Measurements from ENCODE around the gene SOHLH1. TPM values are rescaled to one million over a fixed set of nuclear protein-coding genes. Genes with fewer than 3 reads are reported as not detected.

The SOHLH1 gene
- total RNA-seq, 5 donors from 2014 or later (not counting 1 experiment from before 2014, with no cell fraction given) = not detected

DNA sequence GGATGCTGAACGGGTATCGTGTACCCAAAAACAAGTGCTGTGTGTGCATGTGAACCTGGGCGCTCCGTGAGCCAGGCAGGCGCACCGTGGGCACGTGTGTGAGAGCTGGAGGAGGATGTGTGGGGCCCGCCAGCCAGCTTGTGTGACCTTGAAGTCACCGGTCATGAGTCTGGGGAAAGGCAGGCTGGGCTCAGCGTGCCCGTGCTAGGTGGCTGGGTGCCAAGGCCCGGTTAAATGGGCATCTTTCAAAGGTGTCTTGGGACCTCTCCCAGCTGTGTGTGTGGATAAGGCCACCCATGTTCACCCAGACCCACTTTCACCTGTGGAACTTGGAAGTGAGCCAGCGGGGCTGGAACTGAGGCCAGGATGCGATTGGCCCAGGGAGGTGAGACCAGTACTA, 6.1 kb upstream of the SOHLH1 start:
- Mint-ChIP-seq H3K4me1 (no peaks in the 10 kb centered on the region), H3K27ac (no peak overlapping the region), H3K9me3 (no peaks in the 10 kb centered on the region), H3K27me3 (peaks cover 11% of the 10 kb centered on the region in 2 donors), H3K36me3 (no peaks in the 10 kb centered on the region), H3K4me3 (no peak overlapping the region)
- H3K27ac ChIP-seq (ENCODE audit: low read length) = no peak overlapping the region
- ChIA-PET CTCF (interaction anchor here in 1 of 2 donors (0.6 kb wide), 1 partner anchor 78 kb away, joined by 5 read pairs; no protein-coding TSS in a partner anchor), POLR2A (no interaction called here)
- 74% methylated on average over 8 of the region's 14 CpGs for WGBS (ENCODE audit: insufficient coverage)
- H3K36me3 ChIP-seq (ENCODE audit: control insufficient read depth in 2 of 2, extremely low read depth in 1 of 2, insufficient read depth in 1 of 2, low read length in 1 of 2) = no peaks in the 10 kb centered on the region
- ATAC-seq (replicated peaks in 1 of 4) (no peak), DNase-seq (no peak)
- peaks cover 0 to 17% of the 10 kb centered on the region in 2 experiments for H3K4me1 ChIP-seq (ENCODE audit: control insufficient read depth in 1 of 2, extremely low read depth in 1 of 2, insufficient read depth in 2 of 2, low read length in 2 of 2)
- no peak overlapping the region for H3K4me3 ChIP-seq (ENCODE audit: control insufficient read depth in 1 of 2, extremely low read depth in 1 of 2, low read length in 1 of 2)
- no peaks in the 10 kb centered on the region for H3K9me3 ChIP-seq
- peaks cover 3 to 63% of the 10 kb centered on the region in 2 experiments for H3K27me3 ChIP-seq (replicated peaks in 1 of 2; ENCODE audit: control insufficient read depth in 2 of 2, extremely low read depth in 1 of 2, insufficient read depth in 2 of 2, low read length in 1 of 2)

DNA sequence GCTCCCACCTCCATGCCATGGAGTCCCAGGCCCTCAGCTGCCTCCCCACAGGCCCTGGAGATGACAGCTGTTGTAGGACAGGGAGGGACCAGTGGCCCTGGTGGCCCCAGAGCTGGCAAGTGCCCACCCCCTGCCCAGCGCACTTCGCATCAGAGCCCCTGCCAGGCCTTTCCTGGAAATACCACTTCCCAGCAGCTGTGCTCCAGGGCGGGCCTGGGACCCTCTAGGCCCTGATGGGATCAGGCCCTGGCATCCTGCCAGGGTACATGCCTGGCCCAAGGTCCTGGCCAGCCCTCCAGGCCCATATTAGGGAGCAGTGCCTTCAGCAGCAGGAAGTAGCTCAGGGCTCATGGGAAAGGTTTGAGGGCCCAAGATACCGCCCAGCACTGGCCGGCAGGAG, 5.2 kb upstream of the SOHLH1 start:
- ATAC-seq (replicated peaks in 1 of 4) (no peak), DNase-seq (no peak)
- Mint-ChIP-seq H3K4me1 (no peaks in the 10 kb centered on the region), H3K27me3 (peaks cover 7 to 11% of the 10 kb centered on the region in 2 donors), H3K36me3 (no peaks in the 10 kb centered on the region), H3K4me3 (no peak overlapping the region), H3K9me3 (no peaks in the 10 kb centered on the region), H3K27ac (no peak overlapping the region)
- peaks cover 0 to 17% of the 10 kb centered on the region in 2 experiments for H3K4me1 ChIP-seq (ENCODE audit: control insufficient read depth in 1 of 2, extremely low read depth in 1 of 2, insufficient read depth in 2 of 2, low read length in 2 of 2)
- ChIA-PET CTCF (no interaction called here), POLR2A (no interaction called here)
- H3K9me3 ChIP-seq = no peaks in the 10 kb centered on the region
- 83% methylated on average over 5 of the region's 5 CpGs for WGBS (ENCODE audit: insufficient coverage)
- no peak overlapping the region for H3K27ac ChIP-seq (ENCODE audit: low read length)
- H3K36me3 ChIP-seq (ENCODE audit: control insufficient read depth in 2 of 2, extremely low read depth in 1 of 2, insufficient read depth in 1 of 2, low read length in 1 of 2) = no peaks in the 10 kb centered on the region
- no peak overlapping the region for H3K4me3 ChIP-seq (ENCODE audit: control insufficient read depth in 1 of 2, extremely low read depth in 1 of 2, low read length in 1 of 2)
- H3K27me3 ChIP-seq (replicated peaks in 1 of 2; ENCODE audit: control insufficient read depth in 2 of 2, extremely low read depth in 1 of 2, insufficient read depth in 2 of 2, low read length in 1 of 2) = peaks cover 3 to 68% of the 10 kb centered on the region in 2 experiments

DNA sequence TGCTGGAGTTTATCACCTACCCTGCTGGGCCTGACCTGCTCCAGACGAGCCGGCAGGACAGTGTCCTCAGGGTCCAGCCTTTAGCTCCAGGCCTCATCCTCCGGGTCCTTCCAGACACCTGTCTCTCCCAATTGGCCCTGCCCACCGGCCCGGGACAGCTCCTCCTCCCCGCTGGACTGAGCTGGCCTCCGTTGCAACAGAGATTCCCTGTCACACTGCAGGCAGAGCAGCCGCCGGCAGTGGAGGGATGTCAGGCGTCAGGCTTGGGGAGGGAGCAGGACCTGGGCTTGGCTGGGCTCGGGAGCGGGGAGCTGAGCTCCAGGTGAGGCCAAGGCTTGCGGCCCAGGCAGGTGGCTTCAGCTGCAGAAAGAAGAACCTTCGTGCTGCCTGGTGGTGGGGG, 4.4 kb upstream of the SOHLH1 start:
- CTCF ChIA-PET = no interaction called here
- no peak overlapping the region for H3K27ac Mint-ChIP-seq

DNA sequence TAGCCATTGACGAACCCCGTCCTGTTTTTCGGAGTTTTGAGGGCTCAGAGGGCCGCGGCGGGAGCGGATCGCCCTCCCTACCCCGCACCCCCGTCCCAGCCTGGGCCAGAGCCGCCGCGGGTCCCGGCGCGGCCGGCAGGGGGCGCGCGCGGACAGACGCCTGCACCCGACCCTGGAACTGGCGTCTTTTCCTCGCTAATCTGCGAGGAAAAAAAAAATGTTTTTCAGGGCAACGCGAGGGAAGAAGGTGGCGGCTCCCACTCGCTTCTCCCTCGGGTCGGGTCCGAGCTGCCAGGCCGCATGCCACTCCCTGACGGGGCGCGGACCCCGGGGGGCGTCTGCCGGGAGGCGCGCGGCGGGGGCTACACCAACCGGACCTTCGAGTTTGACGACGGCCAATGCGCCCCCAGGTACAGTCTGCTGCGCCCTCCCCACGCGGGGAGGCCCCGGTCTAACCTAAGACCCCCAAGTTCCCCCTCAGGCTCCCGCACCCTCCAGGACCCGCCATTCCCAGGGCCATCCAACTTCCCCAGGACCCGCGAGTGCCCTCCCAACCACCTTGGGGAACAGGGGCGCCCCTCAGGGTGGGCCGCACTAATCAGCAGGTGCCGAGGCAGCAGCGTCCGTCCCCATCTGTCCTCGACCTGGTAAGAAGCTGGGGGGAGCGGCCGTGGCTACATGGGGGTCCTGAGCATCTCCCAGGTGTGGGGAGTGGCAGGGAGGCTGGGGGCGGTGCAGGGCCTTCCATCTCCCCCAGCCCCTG, 2.9 kb upstream of the SOHLH1 start, which contains the start of gene KCNT1:
TSS of gene KCNT1 (plus strand) at position 227 of the 763 bp plus-strand sequence. CDS start at position 301, 74 bp downstream.
- 10% methylated on average over 60 of the region's 66 CpGs for WGBS (ENCODE audit: insufficient coverage)
- ChIA-PET POLR2A (no interaction called here), CTCF (no interaction called here)
- Histone ChIP-seq H3K36me3 (ENCODE audit: control insufficient read depth in 2 of 2, extremely low read depth in 1 of 2, insufficient read depth in 1 of 2, low read length in 1 of 2) (no peaks in the 10 kb centered on the region), H3K4me3 (ENCODE audit: control insufficient read depth in 1 of 2, extremely low read depth in 1 of 2, low read length in 1 of 2) (peak within 1 kb of the TSS in 1 of 2 donors; percentile 29), H3K27ac (ENCODE audit: low read length) (no peak within 1 kb of the TSS), H3K27me3 (replicated peaks in 1 of 2; ENCODE audit: control insufficient read depth in 2 of 2, extremely low read depth in 1 of 2, insufficient read depth in 2 of 2, low read length in 1 of 2) (peaks cover 3 to 62% of the 10 kb centered on the region in 2 experiments), H3K9me3 (no peaks in the 10 kb centered on the region), H3K4me1 (ENCODE audit: control insufficient read depth in 1 of 2, extremely low read depth in 1 of 2, insufficient read depth in 2 of 2, low read length in 2 of 2) (peaks cover 0 to 17% of the 10 kb centered on the region in 2 experiments)
- Mint-ChIP-seq H3K4me1 (no peaks in the 10 kb centered on the region), H3K4me3 (no peak within 1 kb of the TSS), H3K36me3 (no peaks in the 10 kb centered on the region), H3K27me3 (peaks cover 7 to 11% of the 10 kb centered on the region in 2 donors), H3K9me3 (no peaks in the 10 kb centered on the region), H3K27ac (no peak within 1 kb of the TSS)
- peak in 31 of 35 experiments; percentile 12 to 66 (median 36) for DNase-seq
- peak; percentile 66 to 79 (median 70) for ATAC-seq (replicated peaks in 1 of 4)

More for the DNA sequence above, 4.4 kb upstream of the SOHLH1 start:
- ATAC-seq (replicated peaks in 1 of 4) (no peak), DNase-seq (no peak)
- 29% methylated on average over 14 of the region's 14 CpGs for WGBS (ENCODE audit: insufficient coverage)
- Mint-ChIP-seq H3K4me1 (no peaks in the 10 kb centered on the region), H3K27me3 (peaks cover 7 to 11% of the 10 kb centered on the region in 2 donors), H3K36me3 (no peaks in the 10 kb centered on the region), H3K9me3 (no peaks in the 10 kb centered on the region), H3K4me3 (no peak overlapping the region)
- Histone ChIP-seq H3K4me1 (ENCODE audit: control insufficient read depth in 1 of 2, extremely low read depth in 1 of 2, insufficient read depth in 2 of 2, low read length in 2 of 2) (peaks cover 0 to 17% of the 10 kb centered on the region in 2 experiments), H3K27ac (ENCODE audit: low read length) (no peak overlapping the region), H3K4me3 (ENCODE audit: control insufficient read depth in 1 of 2, extremely low read depth in 1 of 2, low read length in 1 of 2) (no peak overlapping the region), H3K9me3 (no peaks in the 10 kb centered on the region), H3K36me3 (ENCODE audit: control insufficient read depth in 2 of 2, extremely low read depth in 1 of 2, insufficient read depth in 1 of 2, low read length in 1 of 2) (no peaks in the 10 kb centered on the region), H3K27me3 (replicated peaks in 1 of 2; ENCODE audit: control insufficient read depth in 2 of 2, extremely low read depth in 1 of 2, insufficient read depth in 2 of 2, low read length in 1 of 2) (peaks cover 3 to 68% of the 10 kb centered on the region in 2 experiments)
- POLR2A ChIA-PET = no interaction called here

DNA sequence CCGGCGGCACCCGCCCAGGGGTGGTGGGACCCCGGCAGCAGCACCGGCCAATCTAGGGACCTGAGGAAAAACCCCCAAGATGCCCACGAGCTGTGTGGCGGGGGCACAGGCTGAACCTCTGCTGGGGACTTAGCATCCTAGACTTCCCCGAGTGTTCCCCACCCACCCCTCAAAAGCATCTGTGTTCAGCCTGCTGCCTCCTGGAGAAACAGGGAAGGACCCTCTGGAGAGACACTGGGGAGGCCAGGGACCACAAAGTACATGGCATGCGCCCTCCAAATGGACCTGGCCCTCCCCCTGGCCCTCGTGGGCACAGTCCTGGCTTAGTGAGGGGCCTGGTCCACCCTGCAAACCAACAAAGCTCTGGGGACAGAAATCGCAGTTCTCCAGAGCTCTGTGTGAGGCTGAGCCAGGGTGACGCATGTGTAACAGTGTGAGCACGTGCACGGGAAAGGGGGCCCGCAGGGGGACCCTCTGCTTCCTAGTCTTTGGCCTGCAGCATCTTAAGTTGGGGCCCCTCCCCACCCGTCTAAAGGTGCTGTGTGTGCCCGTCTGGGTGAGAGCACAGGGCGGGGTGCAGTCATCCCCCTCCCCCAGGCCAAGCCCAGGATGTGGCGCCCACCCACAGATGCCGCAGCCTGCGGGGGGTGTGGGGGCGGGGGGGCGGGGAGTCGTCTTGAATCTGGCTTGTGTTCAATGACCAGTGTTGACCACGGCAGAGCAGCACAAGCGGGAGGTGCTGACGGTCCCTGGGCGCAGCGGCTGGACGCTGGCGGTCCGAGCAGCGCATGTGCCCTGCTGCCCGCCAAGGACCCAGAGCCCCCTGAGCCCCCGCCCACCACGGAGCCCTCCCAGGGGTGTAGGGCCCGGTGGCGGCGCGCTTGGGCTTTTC, 2.0 kb upstream of the SOHLH1 start:
- Histone ChIP-seq H3K27me3 (replicated peaks in 1 of 2; ENCODE audit: control insufficient read depth in 2 of 2, extremely low read depth in 1 of 2, insufficient read depth in 2 of 2, low read length in 1 of 2) (peaks cover 3 to 56% of the 10 kb centered on the region in 2 experiments), H3K9me3 (no peaks in the 10 kb centered on the region), H3K4me1 (ENCODE audit: control insufficient read depth in 1 of 2, extremely low read depth in 1 of 2, insufficient read depth in 2 of 2, low read length in 2 of 2) (peaks cover 0 to 17% of the 10 kb centered on the region in 2 experiments), H3K27ac (ENCODE audit: low read length) (no peak overlapping the region), H3K36me3 (ENCODE audit: control insufficient read depth in 2 of 2, extremely low read depth in 1 of 2, insufficient read depth in 1 of 2, low read length in 1 of 2) (no peaks in the 10 kb centered on the region), H3K4me3 (ENCODE audit: control insufficient read depth in 1 of 2, extremely low read depth in 1 of 2, low read length in 1 of 2) (peak overlapping the region in 1 of 2 donors; percentile 29)
- Mint-ChIP-seq H3K27me3 (peaks cover 7 to 11% of the 10 kb centered on the region in 2 donors), H3K9me3 (no peaks in the 10 kb centered on the region), H3K4me3 (no peak overlapping the region), H3K4me1 (no peaks in the 10 kb centered on the region), H3K36me3 (no peaks in the 10 kb centered on the region), H3K27ac (no peak overlapping the region)
- POLR2A ChIA-PET = no interaction called here
- DNase-seq = peak in 19 of 35 experiments; percentile 2 to 34 (median 14)
- peak; percentile 35 to 64 (median 39) for ATAC-seq (replicated peaks in 1 of 4)
- CTCF ChIA-PET = interaction anchor here in 1 of 2 donors (0.5 kb wide), 1 partner anchor 59 kb away, joined by 4 read pairs; no protein-coding TSS in a partner anchor
- 17% methylated on average over 26 of the region's 40 CpGs for WGBS (ENCODE audit: insufficient coverage)

DNA sequence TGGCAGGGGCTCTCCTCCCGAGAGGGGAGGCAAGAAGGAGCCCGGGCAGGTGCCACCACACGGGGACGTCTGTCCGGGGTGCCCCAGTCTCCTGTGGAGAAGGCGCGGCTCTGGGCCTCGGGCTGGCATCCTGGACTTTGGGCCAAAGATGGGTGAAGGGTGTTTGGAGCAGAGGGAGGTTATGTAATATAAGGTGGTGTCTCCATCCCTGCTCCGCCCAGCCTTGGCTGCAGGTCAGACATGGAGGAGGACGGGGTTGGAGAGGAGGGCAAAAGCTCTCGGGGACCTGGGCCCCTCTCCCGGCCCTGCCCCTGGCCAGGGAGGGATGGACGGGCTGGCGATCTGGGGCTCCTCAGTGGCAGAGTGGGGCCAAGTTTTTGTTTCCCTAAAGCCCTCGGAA, 1.2 kb upstream of the SOHLH1 start:
- no peak overlapping the region for H3K27ac ChIP-seq (ENCODE audit: low read length)
- Mint-ChIP-seq H3K4me3 (no peak overlapping the region), H3K27me3 (peaks cover 7 to 11% of the 10 kb centered on the region in 2 donors), H3K27ac (no peak overlapping the region), H3K9me3 (no peaks in the 10 kb centered on the region), H3K4me1 (no peaks in the 10 kb centered on the region), H3K36me3 (no peaks in the 10 kb centered on the region)
- peaks cover 0 to 17% of the 10 kb centered on the region in 2 experiments for H3K4me1 ChIP-seq (ENCODE audit: control insufficient read depth in 1 of 2, extremely low read depth in 1 of 2, insufficient read depth in 2 of 2, low read length in 2 of 2)
- no peaks in the 10 kb centered on the region for H3K9me3 ChIP-seq
- no peak for DNase-seq
- POLR2A ChIA-PET = no interaction called here
- CTCF ChIA-PET = no interaction called here
- no peaks in the 10 kb centered on the region for H3K36me3 ChIP-seq (ENCODE audit: control insufficient read depth in 2 of 2, extremely low read depth in 1 of 2, insufficient read depth in 1 of 2, low read length in 1 of 2)
- 82% methylated on average over 15 of the region's 15 CpGs for WGBS (ENCODE audit: insufficient coverage)
- no peak overlapping the region for H3K4me3 ChIP-seq (ENCODE audit: control insufficient read depth in 1 of 2, extremely low read depth in 1 of 2, low read length in 1 of 2)
- H3K27me3 ChIP-seq (replicated peaks in 1 of 2; ENCODE audit: control insufficient read depth in 2 of 2, extremely low read depth in 1 of 2, insufficient read depth in 2 of 2, low read length in 1 of 2) = peaks cover 3 to 57% of the 10 kb centered on the region in 2 experiments
- ATAC-seq (replicated peaks in 1 of 4) = no peak

Measured in T-cell (primary cell).